Gastroesophageal sphincter (tissue), 4 donors: ENCODE data around the gene IL25. TPM values are rescaled to one million over a fixed set of nuclear protein-coding genes. Genes with fewer than 3 reads are reported as not detected.

Source experiments
- ATAC-seq: fragments of 150-250 bp; one replicate; pipeline ENCODE4 v1.9.1; 2016; ENCODE audit warnings: mild to moderate bottlenecking, moderate library complexity
- H3K27ac ChIP-seq, 4 donors: fragments of 200-600 bp; sonication (generic) in 3 of 4; 1 replicate in 3 of 4; 2 replicates in 1 of 4; pipeline ENCODE4 v1.5.1; 2016 to 2019
- H3K27me3 ChIP-seq: fragments of 200-600 bp; sonication (generic); one replicate; pipeline ENCODE4 v1.5.1; 2019
- H3K36me3 ChIP-seq, 2 donors: fragments of 200-600 bp; sonication (generic); one replicate each; pipeline ENCODE4 v1.5.1; 2019; ENCODE audit warnings: control low read depth in 1 of 2
- H3K4me1 ChIP-seq, 3 donors: fragments of 200-600 bp; sonication (generic); 1 replicate in 2 of 3; 2 replicates in 1 of 3; pipeline ENCODE4 v1.5.1; 2016 to 2019; ENCODE audit warnings: control low read depth in 2 of 3
- H3K4me3 ChIP-seq, 2 donors: fragments of 200-600 bp; sonication (generic); one replicate each; pipeline ENCODE4 v1.5.1; 2019; ENCODE audit warnings: mild to moderate bottlenecking in 1 of 2, moderate library complexity in 1 of 2
- H3K9me3 ChIP-seq, 3 donors: fragments of 200-600 bp; sonication (generic); one replicate each; pipeline ENCODE4 v1.5.1; 2017 to 2019; ENCODE audit warnings: control low read depth in 2 of 3
- EP300 ChIP-seq: sonication (generic); formaldehyde crosslinking; IDR thresholded peaks from one replicate; pipeline ENCODE4 v1.6.1; 2017; ENCODE audit warnings: antibody characterized with exemption, mild to moderate bottlenecking
- POLR2A ChIP-seq, 2 donors: fragments of 450-650 bp; IDR thresholded peaks; one replicate each; pipeline ENCODE4 v1.6.1; 2017; ENCODE audit warnings: antibody characterized with exemption in 2 of 2, mild to moderate bottlenecking in 2 of 2, moderate library complexity in 1 of 2
- POLR2AphosphoS5 ChIP-seq: sonication (generic); formaldehyde crosslinking; IDR thresholded peaks from one replicate; pipeline ENCODE4 v1.6.1; 2017; ENCODE audit warnings: antibody characterized with exemption
- WGBS, 2 donors: methylation state at CpG; one replicate each; pipeline ENCODE4 v1.1.5; 2018; ENCODE audit warnings: low coverage in 1 of 2; 5-methylcytosine and 5-hydroxymethylcytosine counted together
- total RNA-seq, 4 donors: library from RNA; depleted of rRNA; stranded (reverse); fragments of >200 nt; gene quantifications; one replicate each; pipeline ENCODE4 v1.1.0, GENCODE V29; 2016
- TF ChIP-seq, protein P1 (sequence below), 4 experiments: fragments of 200-600 bp in 2 of 4; fragments of 450-650 bp in 2 of 4; sonication (generic) in 1 of 4; IDR thresholded peaks; one replicate each; pipeline ENCODE4 v1.5.1; 2017 to 2019; ENCODE audit warnings: antibody characterized with exemption in 4 of 4, mild to moderate bottlenecking in 2 of 4, moderate library complexity in 2 of 4

Gene IL25
- total RNA-seq, 4 donors from 2014 or later, result not detected

DNA sequence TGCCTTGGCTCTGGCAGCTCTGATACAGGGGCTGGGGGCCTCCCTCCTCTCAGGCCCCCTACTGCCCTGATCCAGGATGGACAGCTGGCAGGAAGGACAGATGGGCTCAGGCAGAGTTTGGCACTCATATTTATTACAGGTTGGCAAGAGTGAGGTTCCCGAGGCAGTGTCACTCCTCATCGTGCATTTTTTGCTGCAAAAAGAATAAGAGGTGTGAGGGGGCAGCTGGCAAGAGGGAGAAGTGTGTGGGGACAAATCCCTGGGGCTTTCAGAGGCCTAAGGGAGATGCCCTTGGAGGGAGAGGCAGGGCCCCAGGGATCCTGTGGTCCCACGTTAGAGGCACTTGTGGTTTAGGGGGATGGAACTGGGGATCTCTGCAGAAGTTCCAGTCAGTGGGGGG lies 9.3 kb downstream of the IL25 start:
- Histone ChIP-seq H3K4me3 (no peak overlapping the region), H3K27me3 (peaks cover 21% of the 10 kb centered on the region), H3K27ac (no peak overlapping the region), H3K36me3 (no peaks in the 10 kb centered on the region), H3K9me3 (no peaks in the 10 kb centered on the region), H3K4me1 (peaks cover 0 to 8% (median 3%) of the 10 kb centered on the region in 3 donors)
- ATAC-seq, result no peak
- WGBS, 2 donors, result 13 to 43% methylated on average over 1 to 3 of the region's 3 CpGs
- TF ChIP-seq POLR2A (IDR thresholded peaks at IDR 0.05) (no peak), EP300 (no peak), POLR2AphosphoS5 (no peak)
- TF ChIP-seq, protein P1, sequence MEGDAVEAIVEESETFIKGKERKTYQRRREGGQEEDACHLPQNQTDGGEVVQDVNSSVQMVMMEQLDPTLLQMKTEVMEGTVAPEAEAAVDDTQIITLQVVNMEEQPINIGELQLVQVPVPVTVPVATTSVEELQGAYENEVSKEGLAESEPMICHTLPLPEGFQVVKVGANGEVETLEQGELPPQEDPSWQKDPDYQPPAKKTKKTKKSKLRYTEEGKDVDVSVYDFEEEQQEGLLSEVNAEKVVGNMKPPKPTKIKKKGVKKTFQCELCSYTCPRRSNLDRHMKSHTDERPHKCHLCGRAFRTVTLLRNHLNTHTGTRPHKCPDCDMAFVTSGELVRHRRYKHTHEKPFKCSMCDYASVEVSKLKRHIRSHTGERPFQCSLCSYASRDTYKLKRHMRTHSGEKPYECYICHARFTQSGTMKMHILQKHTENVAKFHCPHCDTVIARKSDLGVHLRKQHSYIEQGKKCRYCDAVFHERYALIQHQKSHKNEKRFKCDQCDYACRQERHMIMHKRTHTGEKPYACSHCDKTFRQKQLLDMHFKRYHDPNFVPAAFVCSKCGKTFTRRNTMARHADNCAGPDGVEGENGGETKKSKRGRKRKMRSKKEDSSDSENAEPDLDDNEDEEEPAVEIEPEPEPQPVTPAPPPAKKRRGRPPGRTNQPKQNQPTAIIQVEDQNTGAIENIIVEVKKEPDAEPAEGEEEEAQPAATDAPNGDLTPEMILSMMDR (IDR thresholded peaks at IDR 0.05), result no peak

DNA sequence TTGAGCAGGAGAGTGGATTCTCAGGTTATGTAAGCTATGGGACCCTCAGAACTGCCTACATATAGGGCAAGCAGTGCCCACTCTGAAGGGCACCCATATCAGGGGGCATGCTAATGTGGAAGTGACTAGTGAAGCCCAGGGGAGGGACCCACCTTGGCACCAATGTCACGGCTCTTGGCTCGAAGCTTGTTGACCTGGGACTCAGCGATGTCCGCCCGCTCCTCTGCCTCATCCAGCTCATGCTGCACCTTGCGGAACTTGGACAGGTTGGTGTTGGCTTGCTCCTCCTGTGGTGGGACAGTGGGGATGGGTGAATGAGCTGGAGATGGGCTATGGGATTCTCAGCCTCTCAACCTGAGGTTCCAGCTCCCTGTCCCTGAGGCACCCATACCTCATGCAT lies 9.7 kb downstream of the IL25 start:
- no peak overlapping the region for H3K27ac ChIP-seq
- H3K9me3 ChIP-seq, result no peaks in the 10 kb centered on the region
- H3K4me1 ChIP-seq, result peaks cover 0 to 8% (median 3%) of the 10 kb centered on the region in 3 donors
- no peaks in the 10 kb centered on the region for H3K36me3 ChIP-seq
- ATAC-seq, result no peak
- 92% methylated on average over 6 of the region's 6 CpGs; no CpG with 5 or more reads in 1 of the 2 donors for WGBS, 2 donors
- no peak overlapping the region for H3K4me3 ChIP-seq
- H3K27me3 ChIP-seq, result peaks cover 21% of the 10 kb centered on the region
- no peak for TF ChIP-seq POLR2A (IDR thresholded peaks at IDR 0.05)
- TF ChIP-seq, protein P1 (IDR thresholded peaks at IDR 0.05), result no peak
- no peak for TF ChIP-seq POLR2AphosphoS5
- TF ChIP-seq EP300, result no peak

DNA sequence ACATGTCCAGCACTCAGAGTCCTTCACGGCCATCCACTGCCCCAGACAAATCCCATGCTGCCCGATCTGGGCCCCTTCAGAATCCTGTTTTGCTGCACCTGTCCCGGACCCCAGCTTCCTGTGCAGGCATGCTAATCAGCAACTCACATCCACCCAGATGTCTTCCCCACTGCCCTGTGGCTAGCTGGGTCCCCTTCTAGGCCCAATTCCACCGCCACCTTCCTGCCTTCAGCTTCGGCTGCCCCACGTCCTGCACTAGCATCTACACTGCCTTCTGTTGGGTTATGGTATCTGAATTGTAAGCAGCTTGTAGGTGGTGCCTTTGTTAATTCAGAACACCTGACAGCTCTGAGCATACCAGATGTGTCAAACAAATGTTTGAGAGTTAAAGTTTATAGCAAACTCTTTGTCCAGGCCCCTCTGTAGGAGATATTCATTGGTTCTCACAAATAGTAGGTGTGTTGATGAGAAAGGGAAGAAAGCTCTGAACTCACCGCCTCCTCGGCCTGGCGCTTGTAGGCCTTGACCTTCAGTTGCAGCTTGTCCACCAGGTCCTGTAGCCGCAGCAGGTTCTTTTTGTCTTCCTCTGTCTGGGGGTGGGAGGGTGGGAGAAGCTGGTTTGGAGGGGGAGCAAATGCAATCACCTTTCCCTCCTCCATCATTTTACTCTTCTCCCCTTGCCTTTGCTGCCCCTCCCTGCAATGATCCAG lies 10.3 kb downstream of the IL25 start:
- TF ChIP-seq, protein P1 (IDR thresholded peaks at IDR 0.05), result no peak
- TF ChIP-seq POLR2AphosphoS5, result no peak
- TF ChIP-seq POLR2A (IDR thresholded peaks at IDR 0.05), result no peak
- no peak for TF ChIP-seq EP300
- WGBS, 2 donors, result 71 to 84% methylated on average over 6 to 9 of the region's 10 CpGs
- no peak for ATAC-seq
- Histone ChIP-seq H3K9me3 (no peaks in the 10 kb centered on the region), H3K27ac (no peak overlapping the region), H3K27me3 (peaks cover 21% of the 10 kb centered on the region), H3K4me1 (peaks cover 0 to 8% (median 3%) of the 10 kb centered on the region in 3 donors), H3K36me3 (no peaks in the 10 kb centered on the region), H3K4me3 (no peak overlapping the region)

DNA sequence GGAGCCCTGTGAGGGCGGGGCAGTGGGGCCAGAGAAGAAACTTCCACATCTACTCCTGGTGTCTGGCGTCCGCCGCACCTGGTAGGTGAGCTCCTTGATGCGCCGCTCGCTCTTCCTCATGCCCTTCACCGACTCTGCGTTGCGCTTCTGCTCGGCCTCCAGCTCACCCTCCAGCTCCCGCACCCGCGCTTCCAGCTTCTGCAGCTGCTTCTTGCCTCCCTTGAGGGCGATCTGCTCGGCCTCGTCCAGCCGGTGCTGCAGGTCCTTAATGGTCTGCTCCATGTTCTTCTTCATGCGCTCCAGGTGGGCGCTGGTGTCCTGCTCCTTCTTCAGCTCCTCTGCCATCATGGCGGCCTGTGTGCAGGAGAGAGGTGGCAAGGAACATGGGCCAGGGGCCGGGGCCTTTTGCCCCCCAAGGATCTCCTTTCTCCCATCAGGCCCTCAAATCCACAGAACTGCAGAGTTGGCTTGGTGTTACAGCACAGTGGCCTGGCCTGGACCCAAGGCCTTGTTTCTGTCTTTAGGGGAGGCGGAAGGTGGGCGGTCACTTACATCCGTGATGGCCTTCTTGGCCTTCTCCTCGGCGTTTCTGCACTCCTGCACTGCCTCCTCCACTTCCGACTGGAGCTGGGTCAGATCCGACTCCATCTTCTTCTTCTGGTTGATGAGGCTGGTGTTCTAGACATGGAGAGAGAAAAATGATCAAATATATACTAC lies 11.9 kb downstream of the IL25 start:
- WGBS, 2 donors, result 80 to 93% methylated on average over 12 to 21 of the region's 29 CpGs

More for the DNA sequence above, 11.9 kb downstream of the IL25 start:
- TF ChIP-seq EP300 (no peak), POLR2A (IDR thresholded peaks at IDR 0.05) (no peak), POLR2AphosphoS5 (no peak)
- TF ChIP-seq, protein P1 (IDR thresholded peaks at IDR 0.05), result no peak
- Histone ChIP-seq H3K4me1 (peaks cover 0 to 8% (median 3%) of the 10 kb centered on the region in 3 donors), H3K36me3 (no peaks in the 10 kb centered on the region), H3K27ac (no peak overlapping the region), H3K4me3 (no peak overlapping the region), H3K27me3 (peaks cover 18% of the 10 kb centered on the region), H3K9me3 (no peaks in the 10 kb centered on the region)
- ATAC-seq, result no peak
